ENCODE results near the gene ALK.

ALK gene

DNA sequence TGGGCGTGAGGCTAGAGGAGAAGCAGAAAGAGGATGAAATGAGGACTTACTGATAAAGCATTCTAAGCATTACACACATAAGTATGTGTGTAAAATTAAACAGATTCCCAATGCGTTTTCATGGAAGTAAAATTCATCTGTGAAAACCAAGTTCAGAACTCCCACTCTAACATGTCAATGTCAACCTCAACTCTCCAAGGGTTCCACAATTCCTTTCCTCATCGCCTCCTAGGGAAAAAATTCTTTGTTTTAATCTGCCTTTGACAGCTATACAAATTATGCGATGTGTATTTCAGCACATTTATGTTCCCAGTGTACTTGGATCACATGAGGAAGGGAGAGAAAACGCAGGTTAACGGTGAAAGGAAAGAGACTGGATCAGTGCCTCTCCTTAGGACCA is 729.6 kb downstream of the ALK start:
- no peak for DNase-seq (ENCODE audit: low spot score)

DNA sequence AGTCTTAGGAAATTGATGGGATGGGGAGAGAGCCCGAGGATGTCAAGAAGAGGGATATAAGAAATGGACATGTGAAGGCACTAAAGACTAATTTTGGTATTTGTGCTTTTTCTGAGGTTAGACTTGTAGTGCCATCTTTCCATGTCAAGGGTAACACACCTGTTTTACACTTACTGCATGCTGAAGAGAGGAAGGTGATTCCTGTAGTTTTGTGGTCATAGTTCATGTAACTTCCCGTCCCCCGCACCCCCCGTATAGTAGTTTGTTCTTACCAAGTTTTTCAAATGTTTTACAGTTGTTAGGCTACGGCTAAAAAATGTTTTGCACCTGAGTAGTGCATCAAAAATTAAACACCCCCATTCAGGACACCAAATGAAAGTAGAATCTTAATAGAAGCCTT is 732.3 kb downstream of the ALK start:
- DNase-seq (ENCODE audit: low spot score): peak; percentile 36

DNA sequence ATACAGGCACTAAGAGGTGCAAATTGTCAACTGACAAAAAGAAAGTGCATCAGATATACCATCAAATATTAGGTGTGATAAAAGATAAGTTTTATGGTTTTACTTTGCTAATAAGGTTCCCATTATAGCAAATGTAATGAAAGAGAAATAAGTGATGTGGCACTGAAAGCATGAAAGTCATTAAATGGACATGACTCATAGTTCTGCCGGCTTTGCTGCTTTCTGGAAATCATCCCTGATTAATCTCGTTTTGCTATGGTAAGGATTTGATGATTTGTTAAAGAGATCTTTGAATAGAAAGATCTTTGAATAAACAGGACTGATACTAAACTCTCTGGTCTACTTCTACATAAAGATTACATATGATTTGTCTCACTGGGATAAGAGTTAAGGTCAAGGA is 733.5 kb downstream of the ALK start:
- DNase-seq (ENCODE audit: low spot score): no peak

DNA sequence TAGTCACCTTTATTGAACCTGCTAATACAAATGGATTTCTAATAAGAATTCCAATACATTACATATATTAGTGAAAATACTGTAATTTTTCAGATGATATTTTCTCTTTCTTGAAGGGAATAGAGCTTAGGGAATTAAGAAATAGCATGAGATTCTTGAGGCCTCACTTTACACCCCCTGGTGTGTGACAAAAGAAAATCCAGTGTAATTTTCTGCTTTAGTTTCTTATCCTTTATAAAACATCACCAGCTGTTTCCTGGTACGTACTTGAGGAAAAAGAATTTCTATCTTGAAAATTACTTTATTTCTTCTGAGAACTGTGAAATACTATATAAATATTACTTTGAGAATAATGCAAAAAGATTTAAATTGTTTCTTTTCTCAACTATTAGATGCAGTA is 734.6 kb downstream of the ALK start:
- no peak for DNase-seq (ENCODE audit: low spot score)

DNA sequence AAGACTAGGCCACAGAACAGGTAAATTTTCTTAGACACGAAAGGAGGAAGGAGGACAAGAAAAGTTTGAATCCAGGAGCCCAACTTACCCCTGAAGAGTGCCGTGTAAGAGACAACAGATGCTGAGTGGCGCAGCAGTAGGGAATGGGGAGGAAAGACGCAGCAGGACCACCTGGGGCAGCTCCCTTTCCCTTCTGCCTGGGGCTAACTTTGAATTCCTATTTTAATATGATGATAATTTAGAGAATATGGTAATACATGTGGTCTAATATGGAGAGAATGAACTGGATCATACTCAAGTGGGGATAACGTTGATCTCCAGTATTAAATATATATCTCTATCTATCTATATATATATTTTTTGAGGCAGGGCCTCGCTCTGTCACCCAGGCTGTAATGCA is 736.9 kb downstream of the ALK start:
- DNase-seq (ENCODE audit: low spot score): no peak

DNA sequence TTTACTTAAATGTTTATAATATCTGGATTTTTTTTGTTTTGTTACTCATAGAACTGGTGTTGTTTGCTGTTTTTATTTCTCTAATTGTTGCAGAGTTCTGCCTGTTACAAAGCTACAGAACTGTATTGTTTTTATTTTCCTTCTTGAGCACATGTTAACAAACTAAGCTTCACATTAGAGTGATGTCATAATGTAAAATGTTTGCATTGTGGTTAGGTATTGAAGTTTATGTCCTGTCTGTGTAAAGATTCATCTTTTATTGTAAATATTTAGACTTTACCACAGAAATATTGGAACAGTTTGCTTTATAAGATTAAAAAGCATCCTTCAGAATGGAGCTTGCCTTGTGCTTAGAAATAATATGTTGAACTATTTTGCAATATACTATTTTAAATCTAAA is 738.5 kb downstream of the ALK start:
- peak; percentile 19 for DNase-seq (ENCODE audit: low spot score)

DNA sequence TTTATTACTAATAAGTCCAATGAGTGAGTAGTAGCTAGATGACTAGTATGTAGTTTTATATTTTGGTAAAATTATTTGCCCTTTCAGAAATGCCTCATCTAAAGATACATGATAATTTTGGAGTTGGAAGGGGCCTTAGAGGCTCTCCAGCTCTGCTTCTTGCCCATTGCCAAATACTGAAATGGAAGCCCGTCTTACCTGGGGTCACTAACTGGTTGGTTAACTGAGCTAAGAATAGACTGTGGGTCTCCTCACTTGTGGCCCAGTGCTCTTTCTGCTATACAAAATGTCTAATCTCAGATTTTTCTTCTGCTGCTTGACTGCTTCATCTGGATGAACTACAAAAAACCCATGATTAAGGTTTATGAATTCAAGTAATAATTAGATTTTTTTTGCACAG is 739.1 kb downstream of the ALK start:
- no peak for DNase-seq (ENCODE audit: low spot score)

DNA sequence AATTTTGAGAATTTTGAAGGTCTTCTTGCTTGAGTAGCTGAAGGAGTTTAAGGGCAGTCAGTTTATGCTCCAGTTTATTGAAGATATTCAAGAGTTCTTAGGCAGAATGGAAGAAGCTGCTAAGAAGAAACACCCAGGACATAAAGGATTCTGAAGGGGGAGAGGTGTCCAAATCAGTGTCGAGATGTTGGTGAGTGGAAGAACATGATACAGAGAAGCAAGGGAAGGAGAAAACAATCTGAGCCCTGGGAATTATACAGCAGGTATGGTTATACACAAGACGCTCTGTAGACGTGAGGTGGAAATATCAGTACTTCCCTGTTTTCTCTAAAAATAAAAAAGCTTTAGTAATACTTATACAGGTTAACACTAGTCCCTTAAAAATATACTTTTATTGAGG is 746.0 kb downstream of the ALK start:
- DNase-seq (ENCODE audit: low spot score): no peak

DNA sequence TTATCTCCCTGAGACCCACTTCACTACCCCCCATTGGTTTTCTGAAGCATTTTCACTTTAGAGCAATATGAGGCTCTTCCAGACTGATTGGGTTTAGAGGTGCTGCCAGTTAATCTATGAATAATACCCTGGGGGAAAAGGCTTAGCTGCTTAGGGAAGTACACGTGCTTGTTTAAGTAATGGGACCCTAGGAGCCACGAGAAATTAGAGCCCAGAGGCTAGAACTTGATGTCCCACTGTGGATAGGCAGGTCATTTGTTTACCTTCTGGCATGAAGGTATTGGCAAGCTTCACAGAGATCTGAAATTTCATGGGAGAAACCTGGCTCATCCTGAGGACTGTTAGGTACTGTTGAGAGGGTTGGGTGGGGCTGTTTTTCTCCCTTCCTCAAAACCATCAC is 746.4 kb downstream of the ALK start:
- no peak for DNase-seq (ENCODE audit: low spot score)

DNA sequence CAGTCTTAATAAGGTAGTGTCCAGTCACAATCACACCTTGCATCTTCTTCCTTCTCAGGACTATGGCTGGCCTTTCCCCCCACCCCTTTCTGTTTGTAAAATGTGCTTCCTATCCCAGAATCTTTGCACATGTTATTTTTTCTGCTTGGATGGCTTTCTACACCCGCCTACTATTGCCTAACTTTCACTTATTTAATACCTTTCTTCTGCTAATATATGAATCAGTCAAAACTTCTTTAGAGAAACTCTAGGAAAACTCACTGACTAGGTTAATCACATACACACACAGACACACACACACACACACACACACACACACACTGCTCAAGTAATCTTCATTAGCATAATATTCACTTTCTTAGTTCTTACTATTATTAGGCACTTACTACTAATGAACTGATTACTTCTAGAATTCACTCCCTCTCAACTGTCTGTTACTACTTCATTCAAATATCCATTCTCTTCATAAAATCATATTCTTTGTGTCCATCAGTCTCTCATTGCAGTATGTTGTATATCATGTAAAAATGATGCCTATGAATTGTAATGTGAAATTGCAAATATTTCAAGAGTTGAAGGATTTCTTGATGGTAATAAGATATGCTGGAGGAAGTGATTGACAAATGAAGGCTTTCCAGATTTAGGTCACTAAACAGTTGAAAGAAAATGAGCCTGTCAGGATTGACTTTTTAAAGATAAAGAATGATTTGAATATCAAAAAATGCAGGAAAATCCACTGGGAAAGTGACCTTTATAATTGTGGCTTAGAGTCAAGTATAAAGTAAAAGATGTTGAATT is 754.9 kb downstream of the ALK start:
- no peak for DNase-seq (ENCODE audit: low spot score)

DNA sequence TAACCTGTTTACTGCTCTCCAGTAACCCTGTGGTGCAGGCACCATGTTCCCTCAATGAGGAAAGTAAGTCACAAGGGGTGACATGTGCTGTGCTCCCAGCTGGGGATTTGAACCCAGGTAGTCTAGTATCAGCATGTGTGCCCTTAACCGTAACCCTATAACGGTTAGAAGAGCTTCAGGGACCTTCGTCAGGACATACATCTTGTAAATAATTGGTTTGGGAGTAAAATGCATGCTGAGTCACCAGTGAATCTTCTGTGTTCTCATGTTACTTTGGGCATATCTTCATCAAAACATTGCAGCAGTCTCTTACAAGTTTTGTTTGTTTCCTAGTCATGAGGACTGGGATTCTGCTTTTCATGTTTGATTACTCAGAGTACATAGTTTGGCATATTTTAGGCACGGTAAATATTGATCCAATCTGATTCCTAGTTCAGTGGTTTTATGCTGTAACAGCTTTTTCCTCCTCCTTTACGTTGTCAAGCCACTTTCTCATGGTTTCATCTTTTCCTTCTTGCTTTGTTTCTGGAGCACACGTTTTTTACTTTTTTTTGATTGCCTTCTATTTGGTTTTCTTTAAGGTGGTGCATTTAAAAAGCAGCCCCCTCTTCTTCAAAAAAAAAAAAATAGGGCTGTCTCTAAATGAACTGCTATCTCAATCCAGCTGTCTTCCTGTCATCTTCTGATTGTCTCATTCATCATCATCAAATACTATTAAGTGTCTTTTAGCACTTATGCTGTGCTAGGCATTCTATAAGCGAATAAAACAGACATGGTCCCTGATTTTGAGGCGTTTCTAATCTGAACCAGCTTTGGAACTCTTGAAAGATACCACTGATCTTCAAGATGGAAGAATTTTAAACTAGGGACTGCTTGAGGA is 755.8 kb downstream of the ALK start:
- DNase-seq (ENCODE audit: low spot score): peak; percentile 8

DNA sequence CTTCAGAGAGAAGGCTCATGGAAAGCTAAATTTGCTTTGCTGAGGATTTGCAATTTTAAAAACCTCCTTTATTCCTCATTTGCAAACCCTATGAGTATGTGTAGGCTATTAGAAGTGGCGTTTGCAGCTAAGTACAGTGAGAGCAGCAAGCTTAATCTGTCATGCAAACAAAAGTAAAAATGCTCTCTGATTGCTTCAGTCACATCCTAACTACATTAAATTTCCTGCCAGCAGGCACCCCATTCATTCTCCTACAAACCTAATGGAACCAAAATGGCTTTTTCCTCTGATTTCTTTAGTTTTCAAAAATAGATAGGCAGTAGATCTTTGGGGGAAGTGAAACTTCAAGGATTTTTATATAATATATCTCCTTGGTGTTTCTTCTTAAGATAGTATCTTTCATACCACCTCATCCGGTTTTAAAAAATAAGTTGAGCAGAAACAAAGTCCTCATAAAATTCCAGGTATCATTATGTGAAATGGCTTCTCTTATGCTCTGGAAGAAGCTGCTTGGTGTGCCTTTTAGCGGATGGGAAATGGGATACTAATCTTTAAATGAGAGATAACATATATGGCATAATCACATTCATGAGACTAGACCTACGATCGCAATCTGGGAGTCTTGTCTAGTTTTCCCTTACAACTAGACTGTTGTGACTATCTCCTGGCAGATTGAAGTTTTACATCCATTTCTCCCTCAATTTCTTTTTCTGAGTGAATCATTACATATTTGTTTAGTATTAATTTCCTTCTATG is 757.1 kb downstream of the ALK start:
- no peak for DNase-seq (ENCODE audit: low spot score)

DNA sequence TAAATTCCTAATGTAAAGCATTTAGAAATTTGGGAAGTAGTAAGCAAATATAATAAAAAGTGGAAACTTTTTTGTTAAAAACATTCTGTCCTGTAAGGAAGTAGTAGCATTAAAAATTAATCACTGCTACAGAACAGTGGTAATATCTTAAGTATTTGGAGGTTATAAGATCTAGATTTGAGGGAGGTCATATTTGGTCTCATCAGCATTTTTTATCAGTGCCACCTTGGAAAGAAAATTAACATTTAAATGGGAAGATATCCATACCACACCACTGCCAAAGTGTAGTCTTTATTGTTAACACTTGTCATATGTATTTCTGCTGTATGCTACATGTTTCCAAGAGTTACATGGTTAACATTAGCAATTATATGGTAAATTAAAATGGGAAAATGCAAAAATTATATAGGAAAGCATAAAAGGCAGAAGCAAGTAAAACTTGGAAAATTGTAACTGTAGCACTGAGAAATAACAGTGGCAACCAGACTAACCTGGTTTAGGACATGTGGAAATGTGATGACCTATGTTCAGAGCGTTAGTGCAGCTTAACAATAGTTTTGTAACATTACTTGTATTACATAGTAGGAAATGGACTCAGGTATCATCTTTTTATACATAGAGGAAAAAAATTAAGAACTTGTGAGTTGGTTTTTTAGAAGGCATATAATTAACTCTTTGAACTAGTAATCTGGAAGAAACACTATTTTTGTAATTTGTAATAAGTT is 759.0 kb downstream of the ALK start:
- DNase-seq (ENCODE audit: low spot score): no peak

DNA sequence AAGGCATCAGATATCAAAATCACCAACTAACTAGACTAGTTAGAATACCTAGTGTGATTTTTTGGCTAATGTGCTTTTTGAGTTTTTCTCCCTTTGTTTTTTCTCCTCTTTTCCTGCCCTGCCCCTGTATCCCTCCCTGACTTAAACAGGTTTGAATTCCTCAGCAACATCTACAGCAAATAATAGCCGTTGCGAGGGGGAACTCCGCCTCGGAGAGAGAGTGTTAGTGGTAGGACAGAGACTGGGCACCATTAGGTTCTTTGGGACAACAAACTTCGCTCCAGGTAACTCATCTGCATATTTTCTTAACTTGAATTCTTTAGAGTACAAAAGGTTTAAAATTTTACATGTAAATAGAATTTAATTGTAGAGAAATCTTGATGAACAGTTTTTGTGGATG is 761.2 kb downstream of the ALK start:
- DNase-seq (ENCODE audit: low spot score): no peak

DNA sequence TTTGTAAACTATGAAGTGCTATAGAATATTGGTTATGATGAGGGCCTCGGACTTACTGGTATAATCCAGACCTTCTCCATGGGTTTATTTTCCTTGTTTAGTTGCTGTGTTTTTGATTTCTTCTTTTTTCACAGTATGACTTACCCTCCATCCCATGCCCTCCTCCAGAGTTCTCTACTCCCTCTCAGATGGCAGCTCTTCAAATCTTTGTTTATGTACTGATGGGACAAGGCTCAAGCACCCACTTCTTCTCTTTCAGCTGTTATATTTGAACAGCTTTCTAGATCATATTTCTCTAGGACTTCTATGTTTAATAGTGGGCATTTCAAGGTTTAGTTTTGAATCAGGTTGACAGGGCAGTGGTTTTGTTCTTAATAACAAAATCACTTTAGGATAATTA is 762.3 kb downstream of the ALK start:
- DNase-seq (ENCODE audit: low spot score): no peak

DNA sequence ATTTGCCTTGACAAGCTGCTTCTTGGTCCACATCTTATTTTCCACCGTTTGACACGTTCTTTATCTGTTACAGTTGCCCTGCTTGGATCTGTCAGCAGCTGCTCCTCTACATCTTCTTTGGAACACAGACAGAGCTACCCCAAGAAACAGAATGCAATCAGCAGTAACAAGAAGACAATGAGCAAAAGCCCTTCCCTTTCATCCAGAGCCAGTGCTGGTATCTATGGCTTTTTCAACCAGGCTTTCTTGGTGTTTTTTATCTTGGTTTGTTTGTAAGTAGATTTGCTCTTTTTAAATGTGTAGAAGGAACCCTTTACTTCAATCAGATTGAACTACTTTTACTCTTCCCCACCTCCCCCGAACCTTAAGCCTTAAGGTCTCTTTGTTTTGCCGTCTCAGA is 764.3 kb downstream of the ALK start:
- DNase-seq (ENCODE audit: low spot score): no peak

DNA sequence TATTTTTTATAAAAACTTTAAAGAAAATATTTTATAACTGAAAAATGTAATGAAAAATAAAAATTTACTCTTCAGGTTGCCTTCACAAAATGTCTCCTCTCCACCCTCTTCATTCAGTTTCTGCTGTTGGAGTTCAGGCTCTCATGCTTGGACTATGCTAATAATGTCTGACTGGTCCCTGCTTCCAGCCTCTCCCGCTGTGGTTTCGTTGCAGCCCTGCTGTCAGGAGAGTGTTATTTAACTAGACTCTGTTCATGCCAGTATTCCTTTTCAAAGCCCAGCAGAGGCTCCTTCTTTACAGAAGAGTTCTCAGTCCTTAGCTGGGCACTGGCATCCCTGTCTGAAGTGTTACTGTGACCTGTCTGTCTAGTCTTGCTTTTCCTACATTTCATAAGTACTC is 765.8 kb downstream of the ALK start:
- peak; percentile 16 for DNase-seq (ENCODE audit: low spot score)

DNA sequence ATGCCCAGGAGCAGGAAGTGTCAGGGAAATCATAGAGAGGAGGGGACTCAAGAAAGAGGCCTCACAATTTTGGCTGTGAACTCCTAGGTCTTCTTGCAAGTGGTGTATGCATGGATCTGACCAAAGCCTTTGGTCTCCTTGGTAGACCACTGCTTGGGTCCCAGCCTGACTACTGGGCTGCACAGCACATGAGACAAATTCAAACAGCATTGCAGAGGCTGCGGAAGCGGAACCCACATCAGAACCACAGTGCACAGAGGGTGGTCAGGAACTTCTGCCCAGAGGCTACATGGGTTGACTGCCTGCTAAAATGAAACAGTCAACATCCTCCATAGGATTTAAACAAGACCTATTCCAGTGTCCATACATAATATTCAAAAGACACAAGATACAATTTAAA is 766.8 kb downstream of the ALK start:
- no peak for DNase-seq (ENCODE audit: low spot score)

DNA sequence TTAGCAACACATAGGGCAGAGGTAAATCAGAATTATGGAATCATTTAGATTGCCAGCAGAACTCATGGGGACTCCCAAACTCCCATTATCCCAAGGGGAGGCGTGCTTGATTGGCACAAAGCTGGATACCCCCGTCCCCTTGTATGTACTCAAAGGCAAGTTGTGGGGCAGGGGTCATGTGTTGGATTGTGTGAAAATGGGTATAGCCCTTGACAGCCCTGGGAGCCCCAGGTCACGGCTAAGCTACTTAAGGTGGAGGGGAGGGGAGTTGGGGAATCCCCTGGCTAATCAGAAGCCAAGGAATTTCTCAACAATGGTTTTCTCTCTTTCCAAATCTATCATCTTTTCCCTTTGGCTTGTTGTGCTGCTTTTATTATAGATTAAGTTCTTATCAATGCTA is 773.4 kb downstream of the ALK start:
- no peak for DNase-seq (ENCODE audit: low spot score)

DNA sequence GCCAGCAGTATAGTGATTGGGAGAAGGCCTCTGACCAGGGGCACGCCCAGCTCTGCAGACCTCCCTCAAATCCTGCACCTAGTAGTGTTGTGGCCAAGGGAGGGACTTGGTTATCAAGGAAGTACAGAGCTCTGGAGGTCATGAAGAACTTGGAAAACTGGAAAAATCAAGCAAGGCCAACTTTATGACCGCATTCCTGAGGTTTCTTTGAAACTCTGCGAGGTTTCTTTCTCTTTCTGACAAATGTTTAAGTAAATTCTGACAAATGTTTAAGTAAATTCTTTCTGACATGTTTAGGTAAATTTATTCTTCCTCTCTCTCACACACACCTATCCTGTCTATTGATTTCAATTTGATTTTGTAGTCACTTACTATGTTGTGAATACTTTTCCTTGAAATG is 775.2 kb downstream of the ALK start:
- no peak for DNase-seq (ENCODE audit: low spot score)

DNA sequence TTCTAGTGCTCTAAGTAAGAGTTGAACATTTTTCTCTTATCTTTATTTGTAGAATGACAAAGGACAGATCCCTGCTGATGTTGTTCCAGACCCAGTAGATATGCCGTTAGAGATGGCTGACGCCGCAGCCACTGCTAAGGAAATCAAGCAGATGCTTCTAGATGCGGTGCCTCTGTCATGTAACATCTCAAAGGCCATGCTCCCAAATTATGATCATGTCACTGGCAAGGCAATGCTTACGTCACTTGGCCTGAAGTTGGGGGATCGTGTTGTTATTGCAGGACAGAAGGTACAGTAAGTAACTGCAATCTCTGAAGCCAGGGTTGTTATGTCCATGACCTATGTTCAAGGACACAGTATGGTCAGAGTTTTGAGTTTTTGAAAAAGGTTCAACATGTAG is 777.7 kb downstream of the ALK start:
- no peak for DNase-seq (ENCODE audit: low spot score)
